ENCODE data around the gene PARP15.
"Not testable (repeated sequence)": the region's sequence is repeated elsewhere in the genome, so short reads cannot be mapped to it uniquely, and the experiment has no call there.

Gene PARP15

GRCh38 chr3:122620399-122620798, 42.9 kb downstream of the PARP15 start:
- DNase-seq: no peak

- DNase-seq: no peak
Measured at GRCh38 chr3:122621112-122621511, 43.7 kb downstream of the PARP15 start.

GRCh38 chr3:122623031-122623829, 45.8 kb downstream of the PARP15 start:
- no peak for DNase-seq

- no peak for DNase-seq
Measured at GRCh38 chr3:122626515-122627180, 49.2 kb downstream of the PARP15 start.

GRCh38 chr3:122627301-122627700, 49.9 kb downstream of the PARP15 start:
- DNase-seq: no peak

- DNase-seq: no peak
Measured at GRCh38 chr3:122628567-122628966, 51.1 kb downstream of the PARP15 start.

GRCh38 chr3:122629763-122630162, 52.3 kb downstream of the PARP15 start:
- no peak for DNase-seq

- no peak for DNase-seq
Measured at GRCh38 chr3:122635789-122636188, 58.3 kb downstream of the PARP15 start.

- DNase-seq: no peak
Measured at GRCh38 chr3:122636697-122637096, 59.2 kb downstream of the PARP15 start.

GRCh38 chr3:122640437-122640999, 63.1 kb downstream of the PARP15 start:
- no peak for DNase-seq

- DNase-seq: no peak
Measured at GRCh38 chr3:122642935-122643334, 65.5 kb downstream of the PARP15 start.

- DNase-seq: no peak
Measured at GRCh38 chr3:122646146-122646988, 68.9 kb downstream of the PARP15 start.

GRCh38 chr3:122651233-122651907, 73.9 kb downstream of the PARP15 start:
- DNase-seq: not testable (repeated sequence)

GRCh38 chr3:122651962-122652361, 74.5 kb downstream of the PARP15 start:
- DNase-seq: not testable (repeated sequence)

GRCh38 chr3:122658336-122658735, 80.9 kb downstream of the PARP15 start:
- not testable (repeated sequence) for DNase-seq

- DNase-seq: no peak
Measured at GRCh38 chr3:122660297-122660974, 83.0 kb downstream of the PARP15 start.

GRCh38 chr3:122661633-122662032, 84.2 kb downstream of the PARP15 start:
- DNase-seq: no peak

- no peak for DNase-seq
Measured at GRCh38 chr3:122662505-122662904, 85.1 kb downstream of the PARP15 start.

- DNase-seq: no peak
Measured at GRCh38 chr3:122665226-122665786, 87.9 kb downstream of the PARP15 start.

- no peak for DNase-seq
Measured at GRCh38 chr3:122665881-122666280, 88.4 kb downstream of the PARP15 start.

GRCh38 chr3:122668930-122669730, 91.7 kb downstream of the PARP15 start:
- DNase-seq: no peak
